Suprapubic skin (tissue), 4 donors: ENCODE data around the gene FERMT1.

Source experiments
- CTCF ChIP-seq, 2 donors: fragments of 200-600 bp in 1 of 2; fragments of 450-650 bp in 1 of 2; sonication (generic) in 1 of 2; IDR thresholded peaks; one replicate each; pipeline ENCODE4 v1.5.1; 2016 to 2019; ENCODE audit warnings: antibody characterized with exemption in 2 of 2, mild to moderate bottlenecking in 1 of 2, moderate library complexity in 1 of 2
- POLR2A ChIP-seq, 2 donors: fragments of 450-650 bp; IDR thresholded peaks; one replicate each; pipeline ENCODE4 v1.6.1; 2017; ENCODE audit warnings: antibody characterized with exemption in 2 of 2, mild to moderate bottlenecking in 2 of 2, moderate library complexity in 2 of 2
- POLR2AphosphoS5 ChIP-seq, 3 donors: sonication (generic); formaldehyde crosslinking; IDR thresholded peaks; one replicate each; pipeline ENCODE4 v1.6.1; 2017; ENCODE audit warnings: antibody characterized with exemption in 3 of 3

- TF ChIP-seq CTCF (IDR thresholded peaks at IDR 0.05) (no peak), POLR2AphosphoS5 (IDR thresholded peaks at IDR 0.05) (no peak), POLR2A (IDR thresholded peaks at IDR 0.05) (no peak)
Observed at GRCh38 chr20:6104493-6105188, 18.2 kb downstream of the FERMT1 start.
